IPS DF 6.9 (cell line): ENCODE measurements around the gene ZNF304.

Experiments
- DNase-seq: peaks from one replicate; pipeline ENCODE4 v3.0.0-alpha.2; 2013; ENCODE audit warnings: low read depth, low spot score
- H3K27ac ChIP-seq: one replicate; pipeline ENCODE4 v1.5.1; 2013; ENCODE audit warnings: low read length, control low read depth
- H3K27me3 ChIP-seq: 2 replicates; pipeline ENCODE4 v1.6.1; 2013; ENCODE audit warnings: mild to moderate bottlenecking, low read length; ENCODE audit not compliant: control insufficient read depth, insufficient read depth
- H3K36me3 ChIP-seq: 2 replicates; pipeline ENCODE4 v1.6.1; 2013; ENCODE audit warnings: low read length; ENCODE audit not compliant: control insufficient read depth, insufficient read depth
- H3K4me1 ChIP-seq: 2 replicates; pipeline ENCODE4 v1.6.1; 2013; ENCODE audit warnings: low read length; ENCODE audit not compliant: control insufficient read depth, insufficient read depth
- H3K4me3 ChIP-seq: 2 replicates; pipeline ENCODE4 v1.5.1; 2013; ENCODE audit warnings: mild to moderate bottlenecking, low read length
- H3K9me3 ChIP-seq: 2 replicates; pipeline ENCODE4 v1.6.1; 2013; ENCODE audit warnings: low read length, inconsistent platforms; ENCODE audit not compliant: control insufficient read depth, insufficient read depth
- WGBS: extraction: QIAGEN DNeasy Blood & Tissue Kit; methylation state at CpG from one replicate; pipeline ENCODE4 v1.1.7; 2013; ENCODE audit warnings: mixed read lengths, missing lambda C conversion rate; ENCODE audit not compliant: insufficient read length, insufficient coverage; 5-methylcytosine and 5-hydroxymethylcytosine counted together

Gene ZNF304

DNA sequence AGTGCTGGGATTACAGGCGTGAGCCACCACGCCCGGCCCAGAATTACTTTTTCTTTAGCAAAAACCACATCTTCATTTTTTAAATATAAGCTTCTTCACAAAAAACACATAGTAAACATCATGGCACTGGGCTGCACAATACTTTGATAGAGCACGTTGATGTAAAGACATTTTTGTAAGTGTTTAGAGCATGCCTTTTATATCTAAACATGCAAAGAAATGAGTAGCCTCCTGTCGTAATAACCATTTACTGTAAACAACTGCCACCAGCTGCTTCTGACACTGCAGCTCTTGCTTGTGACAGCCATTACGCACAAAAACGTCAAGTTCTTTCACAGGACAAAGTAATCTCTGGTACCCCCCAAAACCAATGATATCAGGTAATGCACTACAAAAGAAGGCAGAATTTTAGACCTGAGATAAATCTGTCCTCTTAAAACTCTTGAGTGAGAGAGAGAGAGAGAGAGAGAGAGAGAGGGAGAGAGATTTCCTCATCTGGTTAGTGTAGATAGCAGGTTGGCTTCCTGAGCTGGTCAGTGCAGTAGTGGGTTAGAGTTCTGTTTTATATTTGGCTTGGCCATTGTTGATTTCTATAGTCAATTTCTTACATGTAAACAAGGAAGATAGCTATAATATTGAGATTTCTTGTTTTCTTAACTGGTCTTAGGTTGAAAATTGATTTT, 31.9 kb downstream of the ZNF304 start:
- no peak for DNase-seq
- no CpG with 5 or more reads among the region's 7 CpGs for WGBS
- Histone ChIP-seq H3K4me3 (no peak overlapping the region), H3K36me3 (no peaks in the 10 kb centered on the region), H3K27ac (no peak overlapping the region), H3K9me3 (no peaks in the 10 kb centered on the region), H3K4me1 (no peaks in the 10 kb centered on the region), H3K27me3 (no peaks in the 10 kb centered on the region)

DNA sequence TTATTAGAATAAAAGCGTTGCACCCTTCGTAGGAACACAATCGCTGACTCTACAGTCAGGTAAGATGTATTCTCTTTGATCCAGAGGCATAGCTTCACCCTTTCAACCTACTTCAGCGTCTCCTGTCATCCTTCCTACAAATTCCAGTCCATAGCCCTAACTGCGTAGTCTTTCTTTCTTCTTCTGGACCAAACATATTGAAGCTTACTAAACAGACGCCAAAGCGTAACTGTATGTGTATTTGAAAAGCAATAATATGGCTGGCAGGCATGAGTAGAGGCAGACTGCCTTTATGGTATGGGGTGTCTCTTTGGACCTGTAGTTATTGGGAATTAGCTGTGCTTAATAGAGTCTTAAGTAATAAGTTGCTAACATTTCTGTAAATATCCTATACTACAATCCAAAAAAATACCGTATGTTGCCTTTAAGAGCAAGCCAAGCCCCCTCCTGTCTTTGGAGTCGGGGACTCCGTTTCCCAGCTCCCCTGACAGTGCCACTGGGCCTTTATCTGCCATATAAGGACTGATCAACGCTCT, 38.2 kb downstream of the ZNF304 start:
- whole genome bisulfite sequencing: no CpG with 5 or more reads among the region's 11 CpGs
- Histone ChIP-seq H3K27ac (no peak overlapping the region), H3K4me3 (peak overlapping the region; percentile 5; the same call in 1 of the 2 replicates), H3K27me3 (no peaks in the 10 kb centered on the region), H3K4me1 (no peaks in the 10 kb centered on the region; the same call in 1 of the 2 replicates), H3K36me3 (no peaks in the 10 kb centered on the region), H3K9me3 (no peaks in the 10 kb centered on the region)
- no peak for DNase-seq

DNA sequence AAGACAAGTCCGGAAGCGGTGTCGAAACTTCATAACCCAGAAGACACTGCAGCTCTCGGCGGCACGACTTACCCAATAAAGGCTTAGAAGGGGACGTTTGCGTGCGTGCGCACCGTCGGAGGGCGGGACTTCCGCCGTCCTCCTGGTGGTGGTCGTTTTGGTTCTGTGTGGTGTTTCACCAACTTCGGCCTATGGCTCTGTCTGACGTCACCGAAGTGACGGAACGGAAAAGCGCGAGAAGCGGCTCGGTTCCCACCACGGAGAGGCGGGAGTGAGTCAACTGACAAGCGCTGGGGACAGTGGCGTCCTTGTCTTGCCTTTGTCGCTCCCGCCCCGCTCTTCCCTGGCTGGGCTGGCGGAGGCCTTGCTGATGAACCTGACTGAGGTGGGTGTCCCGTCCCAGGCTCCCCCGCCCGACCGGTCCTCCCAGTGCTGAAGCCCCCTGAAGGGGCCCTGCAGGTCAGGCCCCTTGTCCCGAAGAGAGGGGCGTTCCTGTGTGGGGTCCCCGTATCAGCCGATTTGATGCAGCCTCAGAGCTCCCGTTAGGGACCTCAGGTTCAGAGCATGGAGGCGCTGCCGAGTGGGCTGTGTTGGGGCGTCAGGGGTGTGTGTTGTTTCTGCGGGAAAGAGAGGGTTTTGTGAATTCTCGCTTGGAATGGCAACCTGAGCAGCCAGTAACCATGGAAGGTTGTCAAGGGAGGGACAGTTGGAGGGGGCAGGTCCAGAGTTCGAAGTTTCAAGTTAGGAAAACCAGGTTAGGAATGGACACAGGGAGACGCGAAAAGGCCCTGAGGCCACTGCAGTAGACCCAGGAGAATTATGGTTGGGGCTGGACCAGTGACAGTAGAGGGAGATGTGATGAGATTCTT, 38.9 kb downstream of the ZNF304 start, which contains the start of gene ZNF548:
ZNF548 (plus strand) TSS at position 125 of the 869 bp plus-strand sequence; CDS start at position 371, 246 bp downstream.
- no peaks in the 10 kb centered on the region for H3K27me3 ChIP-seq
- no peaks in the 10 kb centered on the region for H3K36me3 ChIP-seq
- H3K4me3 ChIP-seq: peak within 1 kb of the TSS; percentile 84
- no peak within 1 kb of the TSS for H3K27ac ChIP-seq
- H3K9me3 ChIP-seq: no peaks in the 10 kb centered on the region
- DNase-seq: peak; percentile 100
- no peaks in the 10 kb centered on the region; the same call in 1 of the 2 replicates for H3K4me1 ChIP-seq
- WGBS: no CpG with 5 or more reads among the region's 50 CpGs

DNA sequence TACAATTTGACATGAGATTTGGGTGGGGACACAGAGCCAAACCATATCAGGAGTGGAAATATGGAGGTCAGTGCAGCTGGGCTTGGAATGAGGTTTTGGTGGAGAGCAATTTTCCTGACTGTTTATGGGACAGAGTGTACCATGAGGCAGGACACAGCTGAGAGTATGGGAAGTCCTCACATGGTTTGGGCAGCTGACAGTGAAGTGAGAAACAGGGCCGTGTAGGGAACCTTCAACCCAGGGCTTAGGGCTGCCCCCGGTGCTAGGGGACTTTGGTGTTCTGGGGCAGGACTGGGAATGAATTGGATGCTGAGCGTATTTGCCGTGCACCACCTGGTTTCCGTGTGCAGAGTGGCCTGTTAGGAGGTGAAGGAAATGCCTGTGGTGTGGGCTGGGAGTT, 44.6 kb downstream of the ZNF304 start:
- WGBS: no CpG with 5 or more reads among the region's 5 CpGs
- no peak overlapping the region for H3K4me3 ChIP-seq
- no peaks in the 10 kb centered on the region for H3K4me1 ChIP-seq
- H3K9me3 ChIP-seq: no peaks in the 10 kb centered on the region
- H3K27ac ChIP-seq: no peak overlapping the region
- no peaks in the 10 kb centered on the region for H3K27me3 ChIP-seq
- DNase-seq: no peak
- H3K36me3 ChIP-seq: peaks cover 6% of the 10 kb centered on the region; the same call in 1 of the 2 replicates

DNA sequence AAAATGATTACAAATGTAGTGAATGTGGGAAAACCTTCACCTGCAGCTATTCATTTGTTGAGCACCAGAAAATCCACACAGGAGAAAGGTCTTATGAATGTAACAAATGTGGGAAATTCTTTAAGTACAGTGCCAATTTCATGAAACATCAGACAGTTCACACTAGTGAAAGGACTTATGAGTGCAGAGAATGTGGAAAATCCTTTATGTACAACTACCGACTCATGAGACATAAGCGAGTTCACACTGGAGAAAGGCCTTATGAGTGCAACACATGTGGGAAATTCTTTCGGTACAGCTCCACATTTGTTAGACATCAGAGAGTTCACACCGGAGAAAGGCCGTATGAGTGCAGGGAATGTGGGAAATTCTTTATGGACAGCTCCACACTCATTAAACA, 47.8 kb downstream of the ZNF304 start:
- Histone ChIP-seq H3K27me3 (no peaks in the 10 kb centered on the region), H3K9me3 (no peaks in the 10 kb centered on the region), H3K36me3 (peaks cover 6% of the 10 kb centered on the region; the same call in 1 of the 2 replicates), H3K27ac (no peak overlapping the region), H3K4me1 (no peaks in the 10 kb centered on the region), H3K4me3 (no peak overlapping the region)
- WGBS: no CpG with 5 or more reads among the region's 5 CpGs
- DNase-seq: no peak

DNA sequence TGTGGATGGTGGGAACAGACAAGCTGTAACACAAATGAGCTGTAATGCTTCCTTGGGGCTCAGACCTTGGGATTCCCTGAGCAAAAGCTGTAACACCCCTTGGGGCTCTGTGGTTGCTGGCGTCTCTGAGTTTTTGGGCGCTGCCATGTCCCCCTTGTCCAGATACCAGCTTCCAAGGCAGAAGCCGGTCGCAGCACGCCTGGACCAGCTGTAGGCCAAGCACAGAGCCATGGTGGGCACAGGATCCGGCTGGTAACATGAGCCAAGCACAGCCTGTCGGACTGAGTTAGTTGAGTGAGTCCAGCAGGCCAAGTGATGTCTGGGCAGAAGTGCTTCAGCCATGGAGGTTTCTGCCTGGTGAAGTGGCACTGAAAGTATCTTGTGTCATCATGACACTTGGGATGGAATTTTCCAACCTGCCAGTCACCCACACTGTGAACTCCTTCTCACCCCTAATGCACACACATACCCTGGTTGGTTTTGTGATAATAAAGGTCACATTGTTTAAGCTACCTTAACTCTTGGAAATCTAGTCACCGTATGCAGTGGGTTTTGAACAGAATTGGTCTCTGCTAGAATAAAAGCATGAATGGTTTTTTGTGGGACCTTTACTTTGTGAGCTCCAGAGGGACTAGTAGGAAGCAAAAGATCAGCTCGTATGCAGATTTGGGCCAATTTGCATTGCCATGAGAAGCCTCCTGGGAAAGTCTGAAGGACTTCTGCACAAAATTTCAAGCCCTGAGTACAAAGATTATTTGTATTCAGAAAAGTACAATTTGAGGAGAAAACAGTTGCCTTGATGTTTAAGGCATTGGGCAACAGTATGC, 52.9 kb downstream of the ZNF304 start:
- no peaks in the 10 kb centered on the region; the same call in 1 of the 2 replicates for H3K36me3 ChIP-seq
- no peak for DNase-seq
- no CpG with 5 or more reads among the region's 9 CpGs for WGBS

DNA sequence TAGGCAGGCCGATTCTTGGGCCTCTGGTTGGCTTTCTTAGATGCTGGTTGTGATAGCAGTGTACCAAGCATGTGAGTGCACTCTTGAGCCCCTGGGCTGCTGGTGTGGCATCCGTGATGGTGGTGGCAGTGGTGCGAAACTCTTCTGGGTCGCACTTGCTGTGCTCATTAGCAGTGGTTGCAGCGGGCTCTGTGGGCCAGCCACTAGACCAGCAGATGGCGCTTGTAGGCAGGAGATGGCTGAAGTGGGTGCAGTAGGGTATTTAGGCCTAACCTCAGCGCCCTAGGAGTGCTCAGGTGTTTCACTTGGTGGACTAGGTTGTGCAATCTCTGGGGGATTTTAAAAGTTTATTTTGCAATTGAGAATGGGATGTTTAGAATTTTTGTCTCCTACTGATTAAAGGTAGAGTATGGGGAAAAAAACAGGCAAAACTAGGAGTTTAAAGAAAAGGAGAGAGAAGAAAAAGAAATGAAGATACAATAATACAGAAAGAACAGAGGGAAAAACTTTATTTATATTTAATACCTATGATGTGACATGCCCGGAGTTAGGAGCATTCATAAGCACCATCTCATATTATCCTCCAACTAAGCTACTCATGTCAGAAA, 55.5 kb downstream of the ZNF304 start:
- H3K4me1 ChIP-seq: no peaks in the 10 kb centered on the region
- peak; percentile 67 for DNase-seq
- no peak overlapping the region for H3K27ac ChIP-seq
- WGBS: no CpG with 5 or more reads among the region's 8 CpGs
- no peaks in the 10 kb centered on the region for H3K27me3 ChIP-seq
- H3K4me3 ChIP-seq: no peak overlapping the region
- no peaks in the 10 kb centered on the region for H3K9me3 ChIP-seq
- no peaks in the 10 kb centered on the region for H3K36me3 ChIP-seq

More for the DNA sequence above, 52.9 kb downstream of the ZNF304 start:
- Histone ChIP-seq H3K4me3 (no peak overlapping the region), H3K4me1 (no peaks in the 10 kb centered on the region), H3K27ac (no peak overlapping the region), H3K27me3 (no peaks in the 10 kb centered on the region), H3K9me3 (no peaks in the 10 kb centered on the region)
